Suppressor macrophage treated with lipopolysaccharide for 4 hours (primary cell): ENCODE data around the gene MMEL1.
"Not testable (repeated sequence)": the region's sequence is repeated elsewhere in the genome, so short reads cannot be mapped to it uniquely, and the experiment has no call there.

Experiments
- DNase-seq: peaks from one replicate; pipeline ENCODE4 v3.0.0-alpha.2; 2020

The MMEL1 gene

DNA sequence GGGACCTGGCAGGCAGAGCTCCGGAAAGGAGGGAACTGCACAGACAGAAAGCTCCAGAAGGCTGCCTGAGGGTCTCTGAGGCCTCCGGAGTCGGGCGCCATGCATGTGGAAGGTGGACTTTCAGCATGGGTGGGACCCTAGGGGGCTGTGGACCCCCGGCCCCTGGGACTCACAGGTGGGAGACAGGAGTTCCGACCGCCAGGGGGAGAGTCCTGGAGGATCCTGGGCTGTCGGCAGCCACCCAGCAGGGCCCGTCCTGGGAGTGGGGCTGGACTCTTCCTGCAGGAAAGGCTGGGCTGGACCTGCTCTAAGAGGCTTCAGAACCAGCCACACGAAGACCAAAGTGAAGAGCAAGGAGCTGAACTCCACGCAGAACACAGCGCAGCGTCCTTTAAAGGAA is 63.1 kb downstream of the MMEL1 start:
- DNase-seq = not testable (repeated sequence)

DNA sequence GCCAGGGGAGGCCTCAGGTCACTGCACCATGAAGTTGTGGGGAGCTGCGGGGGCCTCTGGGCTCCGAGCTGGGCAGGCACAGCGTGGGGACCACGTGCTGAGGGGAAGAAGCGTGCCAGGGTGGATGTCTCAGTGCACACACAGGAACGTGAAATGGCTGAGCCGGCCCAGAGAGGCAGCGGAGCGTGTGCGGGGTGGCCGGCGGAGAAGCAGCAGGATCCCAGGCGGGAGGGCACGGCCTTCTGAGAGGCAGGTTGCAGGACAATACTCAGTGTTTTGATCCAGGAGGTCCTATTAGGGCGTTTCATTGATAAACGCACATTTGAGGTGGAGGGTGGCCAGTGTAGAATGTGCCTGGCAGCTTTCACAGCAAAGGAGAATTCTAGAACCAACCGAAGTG is 63.8 kb downstream of the MMEL1 start:
- DNase-seq = no peak

DNA sequence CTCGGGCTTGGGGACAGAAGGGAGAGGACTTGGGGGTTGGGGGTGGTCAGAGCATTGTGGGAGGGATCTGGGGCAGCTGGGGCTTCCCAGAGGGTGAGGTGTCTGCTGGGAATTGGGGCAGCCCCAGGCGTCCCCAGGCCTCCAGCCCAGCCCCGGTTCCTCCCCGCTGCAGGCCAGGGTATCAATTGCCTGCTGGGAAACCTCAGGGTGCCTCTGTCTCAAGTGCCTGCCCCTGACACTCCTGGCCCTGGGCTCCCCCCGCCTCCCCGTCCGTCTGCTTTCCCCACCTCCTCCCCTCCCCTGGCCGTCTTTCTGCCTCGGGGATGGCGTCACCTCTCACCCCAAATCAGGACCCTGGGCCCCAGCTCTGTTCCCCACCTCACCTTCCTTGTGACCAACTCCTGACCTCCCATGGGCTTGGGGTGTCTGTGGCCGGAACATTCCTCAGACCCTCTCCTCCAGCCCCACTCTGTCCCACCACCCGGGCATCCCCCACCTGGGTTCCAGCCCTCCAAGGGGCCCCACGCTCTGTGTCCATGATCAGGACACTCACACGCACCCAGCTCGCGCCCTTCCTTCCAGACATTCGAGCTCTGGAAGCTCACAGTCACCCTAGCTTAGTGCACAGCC is 64.5 kb downstream of the MMEL1 start:
- not testable (repeated sequence) for DNase-seq

DNA sequence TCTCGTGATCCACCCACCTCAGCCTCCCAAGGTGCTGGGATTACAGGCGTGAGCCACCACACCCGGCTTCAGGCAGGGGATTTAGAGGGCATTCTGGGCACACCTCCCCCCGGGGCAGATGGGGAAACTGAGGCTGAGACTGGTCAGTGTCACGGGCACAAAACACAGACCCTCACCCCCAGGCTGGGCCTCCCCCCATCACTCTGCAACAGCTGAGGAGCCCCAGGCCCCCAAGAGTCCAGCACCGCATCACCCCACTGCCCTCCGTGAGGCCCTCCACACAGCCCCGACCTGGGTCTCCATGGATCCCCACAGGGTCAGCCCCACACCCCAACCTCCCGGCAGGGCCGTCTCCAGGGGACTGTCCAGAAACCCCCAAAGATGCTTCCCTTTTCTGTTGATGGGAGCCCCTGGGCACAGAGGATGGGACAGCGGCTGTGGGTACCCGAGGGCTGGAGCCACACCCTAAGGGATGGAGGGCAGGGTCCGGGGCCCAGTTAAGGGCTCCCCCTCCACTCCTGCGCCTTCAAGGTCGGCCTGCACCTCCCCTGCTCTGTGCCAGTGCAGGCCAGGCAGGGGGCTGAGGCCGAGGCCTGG is 65.6 kb downstream of the MMEL1 start:
- DNase-seq = no peak

DNA sequence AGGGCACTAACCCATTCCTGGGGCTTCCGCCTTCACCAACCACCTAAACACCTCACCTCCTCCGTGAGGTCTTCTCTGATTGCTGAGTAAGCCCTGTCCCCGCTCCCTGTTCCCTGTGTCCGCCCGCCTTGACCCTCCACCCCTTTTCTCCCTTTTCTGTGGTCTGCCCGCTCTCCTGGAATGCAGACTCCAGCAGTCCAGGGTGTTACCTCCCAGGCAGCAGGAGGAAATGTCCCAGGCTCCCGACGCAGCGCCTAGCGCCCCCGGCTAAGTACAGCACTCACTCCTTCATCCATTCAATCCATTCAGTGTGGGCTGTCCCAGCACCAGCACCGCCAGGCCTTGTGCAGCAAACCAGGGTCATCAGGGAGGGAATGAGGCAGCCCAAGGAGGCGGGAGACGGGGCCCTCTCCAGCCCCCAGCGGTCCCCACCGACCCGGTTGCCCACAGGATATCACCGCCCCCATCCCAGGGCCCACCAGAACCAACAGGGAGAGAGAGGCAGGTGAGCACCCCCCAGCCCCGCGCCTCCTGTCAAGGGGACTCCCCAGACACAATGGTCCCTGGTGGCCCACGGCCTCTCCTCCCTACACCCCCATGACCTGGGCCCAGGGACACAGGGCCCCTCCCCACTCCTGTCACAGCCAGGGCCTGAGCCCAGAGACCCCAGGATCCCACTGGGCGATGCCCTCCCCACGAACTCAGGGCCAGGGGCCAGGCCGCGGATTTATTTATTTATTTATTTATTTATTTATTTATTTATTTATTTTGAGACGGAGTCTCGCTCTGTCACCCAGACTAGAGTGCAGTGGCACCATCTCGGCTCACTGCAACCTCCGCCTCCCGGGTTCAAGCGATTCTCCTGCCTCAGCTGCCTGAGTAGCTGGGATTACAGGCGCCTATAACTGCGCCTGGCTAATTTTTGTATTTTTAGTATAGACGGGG is 66.4 kb downstream of the MMEL1 start:
- no peak for DNase-seq

DNA sequence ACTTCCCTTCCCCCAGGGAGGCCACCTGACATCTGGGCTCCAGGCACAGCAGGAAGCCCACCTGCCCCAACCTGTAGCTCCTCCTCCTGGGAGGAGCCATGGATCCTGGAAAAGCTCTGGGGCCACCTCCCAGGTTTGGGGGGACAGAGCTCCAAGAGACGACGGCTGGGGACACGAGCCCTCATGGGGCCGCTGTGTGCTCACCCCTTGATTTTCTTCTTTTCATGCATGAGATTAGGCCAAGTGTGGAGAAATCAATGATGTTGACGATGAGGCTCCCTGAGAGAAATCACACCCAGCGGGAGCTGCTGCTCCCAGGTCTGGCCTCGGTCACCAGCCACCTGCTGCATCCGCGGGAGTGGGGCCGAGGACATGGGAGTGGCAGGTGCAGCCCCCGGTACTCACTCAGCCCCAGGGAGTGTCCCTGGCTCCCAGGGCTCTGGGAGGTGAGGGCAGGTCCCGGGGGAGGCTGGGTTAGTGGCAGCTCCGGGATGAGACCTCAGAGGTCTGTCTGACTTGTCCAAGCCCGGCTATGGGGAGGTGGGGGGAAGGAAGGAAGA is 67.9 kb downstream of the MMEL1 start:
- DNase-seq = no peak

DNA sequence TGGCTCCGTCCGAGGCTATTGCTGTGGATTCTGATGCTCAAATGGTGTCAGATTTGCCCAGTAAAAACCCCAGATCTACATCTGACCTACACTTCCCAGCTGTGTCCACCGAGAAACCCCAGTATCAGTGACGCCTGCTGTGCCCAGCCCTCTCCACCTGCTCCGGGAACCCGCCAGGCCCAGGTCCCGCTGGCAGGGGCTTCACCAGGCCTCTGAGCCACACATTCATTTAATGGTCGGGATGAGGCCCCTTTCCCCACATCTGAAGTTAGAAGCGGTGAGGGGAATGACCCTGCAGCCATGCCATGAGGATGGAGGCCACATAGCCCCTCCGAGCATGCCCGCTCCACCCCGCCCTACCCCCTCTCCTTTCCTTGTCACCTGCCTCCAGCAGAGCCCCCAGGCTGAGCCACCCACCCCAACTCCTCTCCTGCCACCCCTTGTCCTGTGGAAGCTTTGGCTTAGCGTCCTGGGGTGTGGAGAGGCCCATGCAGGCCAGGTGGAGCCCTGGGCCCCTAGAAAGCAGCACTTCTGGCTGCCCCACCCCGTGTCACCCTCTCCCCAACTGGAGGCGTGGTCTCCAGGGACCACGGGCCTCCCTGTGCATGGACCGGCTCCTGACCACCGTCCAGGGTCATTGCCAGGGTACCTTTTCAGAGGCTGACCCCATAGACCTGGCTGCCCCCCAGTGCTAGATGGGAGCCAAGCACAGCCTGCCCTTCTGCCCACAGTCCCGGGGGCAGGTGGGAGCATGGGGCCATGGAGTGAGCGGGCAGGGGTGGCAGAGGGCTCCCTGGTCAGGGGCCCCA is 68.6 kb downstream of the MMEL1 start:
- no peak for DNase-seq

DNA sequence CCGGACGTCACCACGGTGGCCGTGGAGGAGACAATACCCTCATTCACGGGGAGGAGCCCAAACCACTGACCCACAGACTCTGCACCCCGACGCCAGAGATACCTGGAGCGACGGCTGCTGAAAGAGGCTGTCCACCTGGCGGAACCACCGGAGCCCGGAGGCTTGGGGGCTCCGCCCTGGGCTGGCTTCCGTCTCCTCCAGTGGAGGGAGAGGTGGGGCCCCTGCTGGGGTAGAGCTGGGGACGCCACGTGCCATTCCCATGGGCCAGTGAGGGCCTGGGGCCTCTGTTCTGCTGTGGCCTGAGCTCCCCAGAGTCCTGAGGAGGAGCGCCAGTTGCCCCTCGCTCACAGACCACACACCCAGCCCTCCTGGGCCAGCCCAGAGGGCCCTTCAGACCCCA is 69.6 kb downstream of the MMEL1 start:
- DNase-seq = no peak

DNA sequence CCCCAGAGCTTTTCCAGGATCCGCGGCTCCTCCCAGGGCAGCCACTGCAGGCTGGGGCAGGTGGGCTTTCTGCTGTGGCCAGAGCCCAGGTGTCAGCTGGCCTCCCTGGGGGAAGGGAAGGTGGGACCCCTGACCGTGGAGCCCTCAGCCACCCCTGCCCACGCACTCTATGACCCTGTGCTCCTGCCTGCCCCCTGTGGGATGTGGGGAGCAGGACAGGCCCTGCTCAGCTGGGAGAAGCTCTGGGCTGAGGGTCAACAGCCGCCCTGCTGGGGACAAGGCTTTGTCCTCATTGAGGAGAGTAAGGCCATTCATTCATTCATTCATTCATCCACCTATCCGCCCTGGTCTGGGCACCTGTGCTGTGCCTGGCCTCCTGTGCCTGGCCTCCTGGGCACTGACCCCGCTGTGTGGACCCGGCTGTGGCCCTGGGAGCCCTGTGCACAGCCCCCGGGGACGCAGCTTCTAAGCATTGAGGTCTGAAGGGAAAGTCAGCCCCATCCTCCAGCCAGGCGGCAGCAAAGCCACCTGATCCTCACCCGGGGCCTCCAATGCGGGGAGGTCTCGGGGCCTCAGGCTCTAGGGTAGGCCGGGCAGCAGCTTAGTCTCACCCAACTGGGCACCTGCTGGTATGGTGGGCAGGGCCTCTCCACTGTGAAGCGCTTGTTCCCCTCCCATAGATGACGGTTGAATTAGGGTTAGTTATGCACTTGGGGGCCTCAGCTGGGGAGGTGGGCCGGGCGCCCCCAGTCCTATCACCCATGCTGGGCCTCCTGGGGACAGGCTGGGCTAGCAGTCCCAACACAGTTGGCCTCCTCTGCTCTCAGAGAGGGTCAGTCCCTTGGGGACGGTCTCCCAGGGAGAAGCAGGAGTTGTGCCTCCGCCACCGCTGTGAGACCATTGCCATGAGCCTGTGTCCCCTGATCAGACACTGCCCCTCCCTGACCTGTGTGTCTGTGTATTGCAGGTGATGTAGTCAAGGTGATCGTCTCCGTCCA is 70.6 kb downstream of the MMEL1 start:
- peak; percentile 35 for DNase-seq

DNA sequence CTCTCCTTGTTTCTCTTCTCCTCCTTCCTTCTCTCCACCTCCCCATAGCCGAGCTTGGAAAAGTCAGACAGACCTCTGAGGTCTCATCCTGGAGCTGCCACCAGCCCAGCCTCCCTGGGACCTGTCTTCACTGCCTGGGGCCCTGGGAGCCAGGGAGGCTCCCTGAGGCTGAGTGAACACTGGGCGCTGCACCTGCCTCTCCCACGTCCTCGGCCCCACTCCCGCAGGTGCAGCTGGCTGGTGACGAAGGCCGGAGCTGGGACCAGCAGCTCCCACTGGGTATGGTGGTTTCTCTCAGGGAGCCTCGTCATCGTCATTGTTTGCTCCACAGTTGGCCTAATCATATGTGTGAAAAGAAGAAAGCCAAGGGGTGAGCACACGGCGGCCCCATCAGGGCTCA is 71.4 kb downstream of the MMEL1 start:
- no peak for DNase-seq

DNA sequence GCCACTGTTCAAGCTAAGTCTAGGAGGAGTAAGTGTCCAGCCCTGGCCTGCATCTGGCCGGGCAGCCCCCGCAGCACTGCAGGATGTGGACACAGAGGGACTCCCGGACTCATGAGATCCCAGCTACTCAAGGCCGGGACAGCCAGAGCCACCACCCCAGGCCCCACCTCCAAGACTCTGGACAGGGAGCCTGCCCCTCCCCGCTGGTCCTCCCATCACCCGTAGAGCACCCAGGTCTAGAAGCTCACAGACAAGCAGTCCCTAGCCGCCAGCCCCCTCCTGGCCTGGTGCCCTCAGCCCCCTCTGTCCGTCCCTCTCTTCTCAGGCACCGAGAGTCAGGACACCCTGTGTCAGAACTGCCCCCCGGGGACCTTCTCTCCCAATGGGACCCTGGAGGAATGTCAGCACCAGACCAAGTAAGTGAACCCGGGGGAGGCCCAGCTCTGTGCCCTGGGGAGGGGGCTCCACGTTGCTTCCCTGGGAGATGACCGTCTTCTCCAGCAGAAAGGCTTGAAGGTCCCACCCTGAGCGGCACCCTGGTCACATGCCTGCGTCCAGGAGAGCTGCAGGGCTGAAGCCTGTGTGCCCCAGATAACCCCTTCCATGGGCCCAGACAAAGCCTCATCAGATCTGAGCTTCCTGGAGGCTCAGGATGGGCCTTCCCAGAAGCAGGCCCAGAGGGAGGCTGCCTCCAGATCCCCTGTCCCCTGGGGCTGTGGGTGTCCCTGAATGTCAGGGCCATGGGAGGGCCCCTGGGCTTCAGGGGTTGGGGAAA is 72.3 kb downstream of the MMEL1 start:
- DNase-seq = no peak

DNA sequence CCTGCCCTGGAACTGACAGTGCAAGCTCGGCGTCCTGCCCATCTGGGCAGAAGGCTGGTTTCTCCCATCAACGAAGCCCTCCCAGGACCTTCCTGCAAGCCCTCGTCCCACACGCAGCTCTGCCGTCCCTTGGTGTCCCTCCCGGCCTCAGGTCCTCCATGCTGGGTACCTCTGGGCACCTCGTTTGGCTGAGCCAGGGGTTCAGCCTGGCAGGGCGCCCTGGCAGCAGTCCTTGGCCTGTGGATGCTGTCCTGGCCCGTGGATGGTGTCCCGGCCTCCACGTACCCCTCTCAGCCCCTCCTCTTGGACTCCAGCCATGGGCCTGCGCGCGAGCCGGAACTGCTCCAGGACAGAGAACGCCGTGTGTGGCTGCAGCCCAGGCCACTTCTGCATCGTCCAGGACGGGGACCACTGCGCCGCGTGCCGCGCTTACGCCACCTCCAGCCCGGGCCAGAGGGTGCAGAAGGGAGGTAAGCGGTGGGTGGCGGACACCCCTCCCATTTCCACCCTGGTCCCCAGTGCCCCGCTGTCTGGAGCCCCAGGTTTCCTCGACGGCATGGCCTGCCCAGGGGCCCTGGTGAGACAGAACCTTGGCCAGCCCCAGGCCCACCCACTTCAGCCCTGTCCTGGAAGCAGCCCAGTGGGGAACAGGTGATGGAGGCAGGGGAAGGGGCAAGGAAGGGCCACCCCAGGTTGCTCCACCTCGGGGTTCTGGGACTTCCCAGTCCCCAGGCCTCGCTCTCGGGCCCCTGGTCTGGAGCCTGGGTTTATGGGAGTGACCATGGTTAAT is 73.1 kb downstream of the MMEL1 start:
- no peak for DNase-seq

DNA sequence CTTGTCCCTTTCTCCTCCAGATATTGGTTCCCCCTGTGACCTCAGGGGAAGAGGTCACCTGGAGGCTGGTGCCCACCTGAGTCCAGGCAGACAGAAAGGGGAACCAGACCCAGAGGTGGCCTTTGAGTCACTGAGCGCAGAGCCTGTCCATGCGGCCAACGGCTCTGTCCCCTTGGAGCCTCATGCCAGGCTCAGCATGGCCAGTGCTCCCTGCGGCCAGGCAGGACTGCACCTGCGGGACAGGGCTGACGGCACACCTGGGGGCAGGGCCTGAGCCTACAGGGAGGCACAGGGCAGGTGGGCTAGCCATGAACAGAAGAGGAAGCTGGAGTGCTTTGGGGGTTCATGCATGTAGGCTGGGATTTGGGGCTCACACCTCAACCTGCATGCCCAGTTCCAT is 74.0 kb downstream of the MMEL1 start:
- no peak for DNase-seq

DNA sequence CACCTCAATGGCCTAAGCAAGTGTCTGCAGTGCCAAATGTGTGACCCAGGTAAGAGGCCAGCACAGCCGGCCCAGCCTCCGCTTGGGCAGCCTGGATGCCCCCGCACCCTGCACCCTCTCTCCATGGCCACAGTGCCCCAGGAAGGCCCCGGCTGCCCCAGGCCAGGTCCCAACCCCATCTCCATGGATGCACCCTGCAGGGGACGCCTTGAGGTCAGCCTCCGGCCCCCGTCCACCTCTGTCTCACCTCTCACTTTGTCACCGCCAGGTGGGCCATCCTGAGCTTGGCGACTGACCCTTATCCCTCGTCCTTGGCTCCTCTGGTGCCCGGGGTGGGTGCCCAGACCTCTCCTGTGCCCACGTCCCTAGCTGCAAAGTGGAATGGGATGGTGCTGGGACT is 74.4 kb downstream of the MMEL1 start:
- no peak for DNase-seq

DNA sequence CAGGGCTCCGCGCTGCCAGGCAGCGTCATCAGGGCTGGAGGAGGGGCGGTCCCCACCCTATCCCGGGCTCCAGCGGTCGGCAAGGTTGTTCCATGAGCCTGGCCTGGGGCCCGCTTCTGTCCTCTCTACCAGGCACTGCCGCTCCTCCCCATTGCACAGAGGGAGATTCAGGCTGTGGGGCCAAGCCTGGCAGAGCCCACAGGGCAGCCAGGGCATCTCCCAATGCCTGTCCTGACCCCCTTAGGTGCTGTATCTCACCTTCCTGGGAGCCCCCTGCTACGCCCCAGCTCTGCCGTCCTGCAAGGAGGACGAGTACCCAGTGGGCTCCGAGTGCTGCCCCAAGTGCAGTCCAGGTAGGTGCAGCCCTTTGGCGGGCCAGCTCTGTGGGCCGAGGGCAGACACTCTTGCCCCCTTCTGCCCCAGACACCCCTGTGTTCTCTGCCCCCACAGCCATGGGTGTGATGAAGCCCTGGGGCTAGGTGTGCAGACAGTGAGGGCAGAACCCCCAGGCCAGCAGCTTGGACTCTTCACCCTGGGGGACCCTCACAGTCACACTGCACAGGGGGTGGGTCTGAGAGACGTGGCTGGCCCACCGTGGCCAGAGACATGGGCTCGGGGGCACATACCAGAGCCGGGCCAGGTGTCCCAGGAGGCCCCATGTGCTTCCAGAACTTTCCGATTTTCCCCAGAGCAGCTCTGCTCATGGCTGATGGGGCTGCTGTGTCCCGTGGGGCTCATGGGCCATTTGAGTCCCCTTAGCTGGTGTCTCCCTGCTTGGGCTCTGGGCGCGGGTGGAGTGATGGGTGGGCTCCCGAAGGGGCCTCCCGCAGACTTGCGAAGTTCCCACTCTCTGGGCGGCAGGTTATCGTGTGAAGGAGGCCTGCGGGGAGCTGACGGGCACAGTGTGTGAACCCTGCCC is 75.1 kb downstream of the MMEL1 start:
- DNase-seq = no peak

DNA sequence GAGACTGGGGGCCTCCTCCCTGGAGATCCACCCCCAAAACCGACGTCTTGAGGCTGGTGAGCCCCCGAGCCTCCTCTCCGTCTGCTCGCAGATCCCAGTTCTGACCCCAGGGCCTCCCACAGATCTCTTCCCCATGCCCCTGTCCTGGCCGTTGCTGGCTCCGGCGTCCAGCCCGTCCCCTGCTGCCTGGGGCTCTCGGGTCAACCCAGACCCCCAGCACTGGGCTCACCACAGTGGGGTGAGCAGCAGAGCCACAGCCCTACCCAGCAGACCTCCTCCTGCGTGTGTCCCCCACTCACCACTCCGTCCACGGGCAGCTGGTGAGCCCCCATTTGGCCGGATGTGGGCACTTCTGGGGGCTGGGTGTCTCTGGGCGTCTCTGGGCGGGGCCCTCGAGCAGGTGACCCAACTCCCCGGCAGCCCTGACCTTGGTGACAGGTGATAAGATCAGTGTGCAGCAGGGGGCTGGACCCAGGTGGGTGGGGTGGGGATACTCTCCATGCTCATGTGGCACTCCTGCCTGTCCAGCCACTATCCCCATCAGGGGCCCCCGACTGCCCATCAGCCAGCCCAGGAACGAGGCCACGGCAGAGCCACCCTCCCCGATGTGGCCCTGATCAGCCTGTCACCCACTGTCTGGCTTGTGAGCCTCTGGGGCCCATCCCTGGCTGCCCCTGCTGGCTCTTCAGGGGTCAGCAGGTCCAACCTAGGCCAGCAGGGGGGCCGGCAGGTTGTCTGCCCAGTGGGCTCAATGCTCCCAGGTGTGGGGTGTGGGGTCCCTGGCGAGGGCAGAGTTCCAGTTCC is 75.9 kb downstream of the MMEL1 start:
- DNase-seq = peak; percentile 38

DNA sequence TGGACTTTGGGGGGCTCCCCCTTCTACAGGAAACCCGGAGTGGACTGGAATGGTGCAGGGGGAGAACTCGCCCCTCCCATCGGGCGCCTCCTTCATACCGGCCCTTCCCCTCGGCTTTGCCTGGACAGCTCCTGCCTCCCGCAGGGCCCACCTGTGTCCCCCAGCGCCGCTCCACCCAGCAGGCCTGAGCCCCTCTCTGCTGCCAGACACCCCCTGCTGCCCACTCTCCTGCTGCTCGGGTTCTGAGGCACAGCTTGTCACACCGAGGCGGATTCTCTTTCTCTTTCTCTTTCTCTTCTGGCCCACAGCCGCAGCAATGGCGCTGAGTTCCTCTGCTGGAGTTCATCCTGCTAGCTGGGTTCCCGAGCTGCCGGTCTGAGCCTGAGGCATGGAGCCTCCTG is 76.5 kb downstream of the MMEL1 start, which contains the start of gene TNFRSF14:
Gene TNFRSF14, plus strand, starts transcription at position 95 of the 401 bp plus-strand sequence. Its CDS starts 294 bp downstream, at position 389.
- peak; percentile 89 for DNase-seq
